Prostate gland (tissue), 2 donors: ENCODE data around the gene GNMT. TPM values are rescaled to one million over a fixed set of nuclear protein-coding genes. Genes with fewer than 3 reads are reported as not detected.
A peak's percentile ranks its signal among the peaks of the same experiment; 100 is the strongest.
"Not testable (repeated sequence)": the region's sequence is repeated elsewhere in the genome, so short reads cannot be mapped to it uniquely, and the experiment has no call there.

Experiments
- DNase-seq: peaks from one replicate; pipeline ENCODE4 v3.0.0-alpha.2; 2019; ENCODE audit warnings: low spot score
- H3K27ac ChIP-seq, 2 donors: fragments of 200-600 bp; sonication (generic); 2 replicates each; pipeline ENCODE4 v1.5.1; 2017 to 2019
- H3K27me3 ChIP-seq: fragments of 200-600 bp; sonication (generic); replicated peaks from 2 replicates; pipeline ENCODE4 v1.5.1; 2019; ENCODE audit not compliant: insufficient read depth
- H3K36me3 ChIP-seq, 2 donors: fragments of 200-600 bp; sonication (generic); 1 replicate in 1 of 2; 2 replicates in 1 of 2; pipeline versions ENCODE4 v1.5.1 to v1.8.1; 2017 to 2019
- H3K4me1 ChIP-seq: fragments of 200-600 bp; sonication (generic); replicated peaks from 2 replicates; pipeline ENCODE4 v1.5.1; 2019
- H3K4me3 ChIP-seq, 2 donors: fragments of 200-600 bp; sonication (generic); 2 replicates each; pipeline ENCODE4 v1.5.1; 2017 to 2019
- H3K9me3 ChIP-seq: fragments of 200-600 bp; sonication (generic); 2 replicates; pipeline ENCODE4 v1.5.1; 2017
- POLR2A ChIP-seq: fragments of 450-650 bp; IDR thresholded peaks from one replicate; pipeline ENCODE4 v1.6.1; 2016; ENCODE audit warnings: antibody characterized with exemption, mild to moderate bottlenecking
- POLR2AphosphoS5 ChIP-seq: sonication (generic); formaldehyde crosslinking; IDR thresholded peaks from one replicate; pipeline ENCODE4 v1.6.1; 2017; ENCODE audit warnings: antibody characterized with exemption
- WGBS: methylation state at CpG from one replicate; pipeline ENCODE4 v1.1.5; 2018; 5-methylcytosine and 5-hydroxymethylcytosine counted together
- intact Hi-C: fragments of 100-400 bp; cut with DNase I; formaldehyde crosslinking; loops from one replicate; pipeline ENCODE4 v1.14.2; 2022
- total RNA-seq, 2 donors: library from RNA; depleted of rRNA; stranded (reverse); fragments of >200 nt; gene quantifications; one replicate each; pipeline ENCODE4 v1.1.0, GENCODE V29; 2016
- TF ChIP-seq, protein P1 (sequence below), 4 experiments: fragments of 200-600 bp in 2 of 4; fragments of 450-650 bp in 2 of 4; sonication (generic) in 2 of 4; IDR thresholded peaks; 1 replicate in 3 of 4; 2 replicates in 1 of 4; pipeline ENCODE4 v1.5.1; 2016 to 2019; ENCODE audit warnings: antibody characterized with exemption in 4 of 4, mild to moderate bottlenecking in 2 of 4, moderate library complexity in 2 of 4

GNMT gene
- total RNA-seq, 2 donors from 2014 or later, result 14.7 to 85.9 TPM

GRCh38 chr6:42954405-42954804 is 6.1 kb upstream of the GNMT start:
- peak overlapping the region; percentile 64 to 67 for H3K27ac ChIP-seq
- WGBS, result 65% methylated on average over 4 of the region's 4 CpGs
- H3K36me3 ChIP-seq, DNase-seq, H3K4me3 ChIP-seq, H3K9me3 ChIP-seq, H3K27me3 ChIP-seq, H3K4me1 ChIP-seq, intact Hi-C loops: not testable (repeated sequence)
- peak; percentile 59 for TF ChIP-seq POLR2AphosphoS5

GRCh38 chr6:42958125-42958524 is 2.4 kb upstream of the GNMT start:
- 87% methylated on average over 8 of the region's 8 CpGs for WGBS
- TF ChIP-seq POLR2AphosphoS5 (no peak), POLR2A (no peak)
- TF ChIP-seq, protein P1, sequence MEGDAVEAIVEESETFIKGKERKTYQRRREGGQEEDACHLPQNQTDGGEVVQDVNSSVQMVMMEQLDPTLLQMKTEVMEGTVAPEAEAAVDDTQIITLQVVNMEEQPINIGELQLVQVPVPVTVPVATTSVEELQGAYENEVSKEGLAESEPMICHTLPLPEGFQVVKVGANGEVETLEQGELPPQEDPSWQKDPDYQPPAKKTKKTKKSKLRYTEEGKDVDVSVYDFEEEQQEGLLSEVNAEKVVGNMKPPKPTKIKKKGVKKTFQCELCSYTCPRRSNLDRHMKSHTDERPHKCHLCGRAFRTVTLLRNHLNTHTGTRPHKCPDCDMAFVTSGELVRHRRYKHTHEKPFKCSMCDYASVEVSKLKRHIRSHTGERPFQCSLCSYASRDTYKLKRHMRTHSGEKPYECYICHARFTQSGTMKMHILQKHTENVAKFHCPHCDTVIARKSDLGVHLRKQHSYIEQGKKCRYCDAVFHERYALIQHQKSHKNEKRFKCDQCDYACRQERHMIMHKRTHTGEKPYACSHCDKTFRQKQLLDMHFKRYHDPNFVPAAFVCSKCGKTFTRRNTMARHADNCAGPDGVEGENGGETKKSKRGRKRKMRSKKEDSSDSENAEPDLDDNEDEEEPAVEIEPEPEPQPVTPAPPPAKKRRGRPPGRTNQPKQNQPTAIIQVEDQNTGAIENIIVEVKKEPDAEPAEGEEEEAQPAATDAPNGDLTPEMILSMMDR (IDR thresholded peaks at IDR 0.05), result no peak
- Histone ChIP-seq H3K36me3 (no peaks in the 10 kb centered on the region), H3K27me3 (no peaks in the 10 kb centered on the region), H3K27ac (no peak overlapping the region), H3K4me1 (no peaks in the 10 kb centered on the region), H3K9me3 (no peaks in the 10 kb centered on the region), H3K4me3 (no peak overlapping the region)
- intact Hi-C loops, result no loop called here
- no peak for DNase-seq

- H3K4me1 ChIP-seq, result no peaks in the 10 kb centered on the region
- intact Hi-C loops, result no loop called here
- no peaks in the 10 kb centered on the region for H3K27me3 ChIP-seq
- H3K9me3 ChIP-seq, result no peaks in the 10 kb centered on the region
- TF ChIP-seq, protein P1 (IDR thresholded peaks at IDR 0.05), result no peak
- peak overlapping the region; percentile 81 to 84 for H3K27ac ChIP-seq
- peak overlapping the region; percentile 39 to 44 for H3K4me3 ChIP-seq
- DNase-seq, result no peak
- WGBS, result 21% methylated on average over 13 of the region's 13 CpGs
- peaks cover 0 to 3% of the 10 kb centered on the region in 2 donors for H3K36me3 ChIP-seq
These were observed 674 bp upstream of the GNMT start for GRCh38 chr6:42959917-42960242.

- DNase-seq, result peak; percentile 26
- WGBS, result 17% methylated on average over 15 of the region's 15 CpGs
- Histone ChIP-seq H3K4me1 (no peaks in the 10 kb centered on the region), H3K4me3 (peak overlapping the region; percentile 39 to 44), H3K36me3 (peaks cover 1 to 5% of the 10 kb centered on the region in 2 donors), H3K27ac (peak overlapping the region; percentile 81 to 84), H3K9me3 (no peaks in the 10 kb centered on the region), H3K27me3 (no peaks in the 10 kb centered on the region)
- TF ChIP-seq POLR2AphosphoS5, result no peak
- intact Hi-C loops, result no loop called here
These were observed 491 bp downstream of the GNMT start for GRCh38 chr6:42961020-42961470.

DNA sequence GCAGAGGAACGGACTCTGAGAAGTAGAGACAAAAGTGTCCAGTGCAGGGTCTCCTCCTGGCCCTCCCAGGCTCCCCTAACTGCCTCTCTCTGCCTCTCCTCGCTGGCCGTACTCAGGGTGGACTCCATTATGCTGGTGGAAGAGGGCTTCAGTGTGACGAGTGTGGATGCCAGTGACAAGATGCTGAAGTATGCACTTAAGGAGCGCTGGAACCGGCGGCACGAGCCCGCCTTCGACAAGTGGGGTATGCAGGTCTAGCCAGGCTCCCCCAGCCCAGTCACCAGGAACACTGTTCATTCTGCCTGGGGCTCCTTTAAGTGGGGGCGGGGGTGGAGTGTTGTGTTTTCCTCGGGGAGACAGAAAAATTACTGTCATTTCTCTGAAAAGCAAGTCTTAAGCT is 1.5 kb downstream of the GNMT start:
- TF ChIP-seq POLR2AphosphoS5, result no peak
- no peak for DNase-seq
- intact Hi-C loops, result no loop called here
- no peak overlapping the region for H3K4me3 ChIP-seq
- WGBS, result 89% methylated on average over 12 of the region's 12 CpGs
- peaks cover 5 to 6% of the 10 kb centered on the region in 2 donors for H3K36me3 ChIP-seq
- H3K27me3 ChIP-seq, result no peaks in the 10 kb centered on the region
- H3K27ac ChIP-seq, result no peak overlapping the region
- no peaks in the 10 kb centered on the region for H3K4me1 ChIP-seq
- no peaks in the 10 kb centered on the region for H3K9me3 ChIP-seq

GRCh38 chr6:42962502-42963178 is 2.1 kb downstream of the GNMT start:
- H3K4me3 ChIP-seq, result no peak overlapping the region
- H3K27ac ChIP-seq, result no peak overlapping the region
- H3K27me3 ChIP-seq, result no peaks in the 10 kb centered on the region
- no peak for TF ChIP-seq POLR2AphosphoS5
- no peak for TF ChIP-seq POLR2A
- TF ChIP-seq, protein P1 (IDR thresholded peaks at IDR 0.05), result no peak
- no peaks in the 10 kb centered on the region for H3K9me3 ChIP-seq
- no peaks in the 10 kb centered on the region for H3K4me1 ChIP-seq
- intact Hi-C loops, result no loop called here
- WGBS, result 87% methylated on average over 13 of the region's 13 CpGs
- H3K36me3 ChIP-seq, result peaks cover 5 to 9% of the 10 kb centered on the region in 2 donors
- no peak for DNase-seq
